HL-60/S4 treated with phorbol 12-myristate 13-acetate at 8.2 ng/mL for 4 days and 3 days (cell line): Measurements from ENCODE around the gene PSMG3.
"Not testable (repeated sequence)": the region's sequence is repeated elsewhere in the genome, so short reads cannot be mapped to it uniquely, and the experiment has no call there.

ENCODE experiments used
- in situ Hi-C: fragments of 300-500 bp; cut with MboI; formaldehyde crosslinking; loops from 2 replicates; pipeline ENCODE4 v1.15.0; 2022; ENCODE audit warnings: low sequenced_read_pairs

The PSMG3 gene

DNA sequence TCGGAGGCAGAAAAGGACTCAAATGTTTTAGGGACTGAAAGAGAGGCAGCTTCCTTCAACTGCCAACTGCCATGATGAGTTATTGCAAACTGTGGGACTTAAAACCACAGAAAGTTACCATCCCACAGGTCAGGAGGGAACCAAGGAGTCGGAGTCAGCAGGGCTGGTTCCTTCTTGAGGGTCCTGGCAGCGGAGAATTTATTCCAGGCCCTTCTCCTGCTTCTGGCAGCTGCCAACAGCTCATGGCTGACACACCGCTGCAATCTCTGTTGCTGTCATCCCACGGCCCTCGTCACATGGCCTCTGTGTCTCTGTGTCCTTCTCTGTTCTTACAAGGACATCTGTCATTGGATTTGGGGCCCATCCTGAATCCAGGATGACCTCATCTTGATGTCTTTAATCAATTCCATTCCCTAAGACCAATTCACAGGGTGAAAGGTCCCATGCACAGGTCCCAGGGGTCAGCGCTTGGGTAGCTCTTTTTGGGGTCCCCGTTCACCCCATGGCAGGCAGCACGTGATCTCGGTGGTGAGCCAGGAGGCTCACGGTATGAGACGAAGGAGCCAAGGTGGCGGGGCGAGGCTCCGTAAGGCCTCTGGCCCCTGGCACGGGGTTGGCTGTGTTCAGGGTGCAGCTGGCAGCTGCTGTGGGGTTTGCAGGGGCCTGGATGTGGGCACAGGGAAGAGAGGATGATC is 27.4 kb upstream of the PSMG3 start:
- in situ Hi-C loops: no loop called here

DNA sequence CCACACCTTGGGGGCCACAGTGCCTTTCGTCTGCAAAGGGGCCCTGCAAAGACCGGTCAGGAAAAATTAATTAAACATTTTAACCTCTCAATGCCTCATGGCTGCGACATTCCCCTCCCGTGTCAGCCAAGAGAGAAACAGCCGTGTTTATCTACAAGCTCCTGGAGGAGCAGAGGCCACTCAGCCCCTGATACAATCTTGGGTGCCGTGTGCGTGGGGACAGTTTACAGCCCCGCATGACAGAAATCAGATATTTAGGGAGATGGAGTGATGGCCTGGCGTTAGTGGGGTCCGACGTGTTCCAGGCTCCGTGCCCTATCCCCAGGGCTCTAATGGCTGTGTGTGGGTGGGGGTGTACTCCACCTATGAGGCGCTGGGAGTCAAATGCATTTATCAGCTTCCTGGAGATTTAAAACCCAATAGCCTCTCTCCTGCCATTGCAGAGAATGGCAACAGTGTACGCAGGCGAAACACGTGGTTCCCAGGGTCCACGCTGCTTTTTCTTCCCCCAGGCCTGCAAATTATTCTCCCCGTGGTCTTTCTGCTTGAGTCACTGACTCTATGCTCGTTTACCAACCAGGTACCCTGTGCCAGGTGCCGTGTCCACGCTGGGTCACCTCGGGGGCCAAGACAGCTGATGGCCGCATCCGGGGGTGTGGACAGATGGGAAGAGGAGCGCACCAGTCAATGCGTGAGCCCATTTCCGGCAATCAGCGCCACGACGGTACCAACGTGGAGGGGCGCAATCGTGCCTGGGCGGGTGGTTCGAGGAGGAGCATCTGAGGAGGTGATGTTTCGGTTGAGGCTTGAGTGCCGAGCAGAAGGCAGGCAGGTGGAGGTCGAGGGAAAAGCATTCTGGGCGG is 26.6 kb upstream of the PSMG3 start:
- in situ Hi-C loops: no loop called here

DNA sequence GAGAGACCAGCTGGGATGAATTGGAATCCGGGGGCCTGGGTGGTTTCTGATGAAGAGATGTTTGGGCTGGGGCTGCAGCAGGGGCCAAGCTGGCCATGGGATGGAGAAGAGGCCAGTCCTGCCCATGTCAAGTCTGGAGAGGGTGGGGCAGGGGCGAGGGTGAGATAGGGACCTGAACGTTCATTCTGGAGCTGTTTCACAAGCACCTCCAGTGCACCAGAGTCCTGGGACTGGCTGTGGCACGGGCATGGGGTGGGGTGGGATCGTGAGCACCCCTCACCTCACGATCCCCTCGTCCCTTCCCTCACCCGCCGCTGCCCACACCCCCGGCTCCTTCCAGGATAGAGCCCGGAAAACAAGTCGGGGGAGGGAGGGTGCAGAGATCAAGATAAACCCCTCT is 25.8 kb upstream of the PSMG3 start:
- in situ Hi-C loops: no loop called here

DNA sequence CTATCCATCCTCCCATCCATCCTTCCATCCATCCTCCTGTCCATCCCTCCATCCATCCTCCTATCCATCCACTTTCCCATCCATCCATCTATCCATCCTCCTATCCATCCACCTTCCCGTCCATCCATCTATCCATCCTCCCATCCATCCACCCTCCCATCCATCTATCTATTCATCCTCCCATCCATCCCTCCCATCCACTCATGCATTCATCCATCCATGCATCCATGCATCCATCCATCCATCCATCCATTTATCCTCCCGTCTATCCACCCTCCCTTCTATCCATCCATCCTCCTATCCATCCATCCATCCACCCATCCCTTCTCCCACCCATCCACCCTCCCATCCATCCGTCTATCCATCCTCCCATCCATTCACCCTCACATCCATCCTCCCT is 25.2 kb upstream of the PSMG3 start:
- in situ Hi-C loops: no loop called here

DNA sequence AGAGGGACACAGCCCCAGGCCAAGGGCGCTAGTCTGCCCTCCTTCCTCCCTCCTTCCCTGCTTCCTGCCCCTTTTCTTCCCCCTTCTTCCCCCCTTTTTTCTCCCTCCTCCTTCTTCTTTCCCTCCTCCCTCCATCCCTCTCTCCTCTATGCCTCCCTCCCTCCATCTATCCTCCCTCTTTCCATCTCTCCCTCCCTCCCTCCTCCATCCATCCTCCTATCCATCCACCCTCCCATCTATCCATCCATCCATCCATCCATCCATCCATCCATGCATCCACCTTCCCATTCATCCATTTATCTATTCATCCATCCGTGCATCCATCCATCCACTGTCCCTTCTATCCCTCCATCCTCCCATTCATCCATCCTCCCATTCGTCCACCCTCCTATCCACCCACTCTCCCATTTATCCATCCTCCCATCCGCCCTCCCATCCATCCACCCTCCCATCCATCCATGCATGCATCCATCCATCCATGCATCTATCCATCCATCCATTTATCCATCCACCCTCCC is 24.1 kb upstream of the PSMG3 start:
- in situ Hi-C loops: no loop called here

DNA sequence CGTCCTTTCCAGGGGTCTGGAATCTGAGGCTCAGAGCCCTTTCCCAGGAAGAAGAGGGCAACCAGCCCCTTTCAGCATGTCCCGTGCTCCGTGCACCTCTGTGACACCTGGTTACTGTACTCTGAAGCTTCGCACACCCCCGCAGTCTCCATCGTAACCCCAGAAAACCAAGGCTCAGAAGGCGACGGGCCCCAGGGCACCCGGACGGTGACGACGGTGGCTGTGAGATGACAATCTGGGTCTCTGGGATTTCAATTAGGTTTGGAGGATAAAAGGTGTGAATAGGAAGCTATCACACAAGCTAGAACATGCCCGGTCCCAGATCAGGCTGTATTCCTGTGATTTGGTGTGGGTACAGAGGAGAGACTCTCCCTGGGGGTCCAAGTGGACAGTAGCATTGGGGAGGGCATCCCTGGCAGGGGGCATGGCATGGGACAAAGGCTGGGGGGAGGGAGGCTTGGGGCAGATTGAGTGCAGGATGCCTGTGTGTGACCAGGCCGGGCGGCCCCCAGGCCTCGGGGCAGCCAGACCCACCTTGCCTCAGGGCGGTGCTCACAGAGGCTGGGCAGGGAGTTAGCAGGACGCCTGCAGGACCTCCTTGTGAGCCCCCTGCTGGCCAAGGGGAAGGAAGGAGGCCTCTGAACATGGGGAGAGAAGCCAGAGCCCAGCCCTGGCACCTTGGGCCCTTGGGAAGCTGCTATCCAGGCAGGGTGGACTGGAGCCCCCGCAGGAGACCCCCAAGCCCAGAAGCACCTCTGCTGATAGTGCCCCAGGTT is 23.4 kb upstream of the PSMG3 start:
- in situ Hi-C loops: no loop called here

DNA sequence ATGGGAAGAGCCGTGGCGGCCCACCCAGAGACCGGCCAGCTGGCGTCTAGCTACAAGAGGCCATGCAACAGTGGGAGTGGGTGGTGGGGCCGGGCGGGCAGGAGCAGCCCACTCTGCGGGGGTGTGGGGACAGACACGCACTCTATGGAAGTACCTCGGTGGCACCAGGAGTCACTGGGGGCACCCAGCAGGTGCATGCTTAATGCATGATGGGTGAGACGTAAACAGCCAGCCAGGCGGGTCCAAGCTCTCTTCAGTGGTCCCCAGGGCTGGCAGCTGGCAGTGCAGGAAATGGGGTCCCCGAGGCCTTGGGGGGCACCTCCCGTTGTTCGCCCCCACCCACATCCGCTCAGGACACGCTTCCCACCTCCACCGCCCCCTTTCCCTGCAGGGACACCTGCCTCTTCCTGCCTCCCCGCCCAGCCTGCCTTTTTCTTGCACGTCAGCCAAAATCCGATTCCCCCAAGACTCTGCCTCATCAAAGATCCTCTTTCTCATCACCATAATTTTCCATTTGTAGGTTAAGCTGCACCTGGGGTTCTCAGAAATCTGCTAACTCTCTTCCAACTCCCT is 22.6 kb upstream of the PSMG3 start:
- in situ Hi-C loops: no loop called here

DNA sequence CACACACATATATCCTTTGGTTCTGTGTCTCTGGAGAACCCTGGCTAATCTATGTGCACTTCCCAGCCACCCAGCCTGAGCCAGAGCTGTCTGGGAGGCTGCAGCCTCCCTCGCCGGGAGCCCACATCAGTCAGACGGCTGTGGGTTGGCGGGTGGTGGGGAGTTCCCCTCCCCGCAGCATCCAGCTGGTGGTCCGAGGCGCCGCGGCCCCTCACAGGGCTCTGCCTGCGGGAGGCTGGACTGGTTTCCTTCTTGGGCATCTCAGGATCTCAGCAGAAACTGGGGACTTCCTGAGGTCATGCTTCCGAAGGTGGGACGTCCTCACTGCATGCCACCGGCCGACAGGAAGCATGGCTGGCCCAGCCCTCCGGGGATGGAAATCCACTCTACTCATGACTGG is 22.0 kb upstream of the PSMG3 start:
- in situ Hi-C loops: no loop called here

DNA sequence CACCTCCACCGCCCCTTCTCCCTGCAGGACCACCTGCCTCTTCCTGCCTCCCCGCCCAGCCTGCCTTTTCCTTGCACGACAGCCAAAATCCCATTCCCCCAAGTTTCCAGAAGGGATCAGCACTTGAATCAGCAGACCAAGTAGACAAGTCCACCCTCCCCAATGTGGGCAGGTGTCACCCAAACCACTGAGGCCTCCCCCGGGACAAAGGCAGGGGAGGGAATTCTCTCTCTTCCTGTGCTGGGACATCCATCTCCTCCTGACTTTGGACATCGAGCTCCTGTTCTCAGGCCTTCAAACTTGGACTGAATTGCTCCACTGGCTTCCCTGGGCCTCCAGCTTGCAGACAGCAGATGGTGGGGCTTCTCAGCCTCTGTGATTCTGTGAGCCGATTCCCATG is 21.6 kb upstream of the PSMG3 start:
- in situ Hi-C loops: no loop called here

DNA sequence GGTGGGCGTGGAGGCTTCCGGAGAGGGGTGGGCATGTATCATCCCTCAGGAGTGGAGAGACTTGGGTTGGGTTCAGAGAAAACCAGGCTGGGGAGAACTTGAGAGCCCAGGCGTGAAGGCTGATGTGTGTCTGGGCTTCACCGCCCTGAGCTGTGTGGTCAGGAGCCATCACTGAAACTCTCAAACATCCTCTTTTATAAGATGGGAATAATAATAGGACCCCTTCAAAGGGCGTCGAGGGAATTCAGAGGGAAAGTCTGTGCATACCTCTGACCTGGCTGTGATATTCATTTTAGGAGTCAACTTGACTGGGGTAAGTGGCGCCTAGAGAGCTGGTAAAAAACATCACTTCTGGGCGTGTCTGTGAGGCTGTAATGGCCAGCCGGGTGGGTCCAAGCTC is 21.1 kb upstream of the PSMG3 start:
- in situ Hi-C loops: no loop called here

DNA sequence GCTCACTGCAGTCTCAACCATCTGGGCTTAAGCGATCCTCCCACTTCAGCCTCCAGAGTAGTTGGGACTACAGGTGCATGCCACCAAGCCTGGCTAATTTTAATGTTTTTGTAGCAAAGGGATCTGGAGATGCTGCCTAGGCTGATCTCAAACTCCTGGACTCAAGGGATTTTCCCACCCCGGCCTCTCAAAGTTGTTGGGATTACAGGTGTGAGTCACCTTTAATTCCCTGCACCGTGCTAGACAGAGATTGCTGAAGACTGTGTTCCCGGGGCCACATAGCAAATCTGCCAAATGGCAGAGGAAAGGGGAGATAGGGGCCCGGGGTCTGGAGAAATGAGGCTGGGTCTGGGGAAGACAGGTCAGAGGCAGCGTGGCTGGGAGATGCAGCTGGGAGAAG is 20.6 kb upstream of the PSMG3 start:
- in situ Hi-C loops: no loop called here

DNA sequence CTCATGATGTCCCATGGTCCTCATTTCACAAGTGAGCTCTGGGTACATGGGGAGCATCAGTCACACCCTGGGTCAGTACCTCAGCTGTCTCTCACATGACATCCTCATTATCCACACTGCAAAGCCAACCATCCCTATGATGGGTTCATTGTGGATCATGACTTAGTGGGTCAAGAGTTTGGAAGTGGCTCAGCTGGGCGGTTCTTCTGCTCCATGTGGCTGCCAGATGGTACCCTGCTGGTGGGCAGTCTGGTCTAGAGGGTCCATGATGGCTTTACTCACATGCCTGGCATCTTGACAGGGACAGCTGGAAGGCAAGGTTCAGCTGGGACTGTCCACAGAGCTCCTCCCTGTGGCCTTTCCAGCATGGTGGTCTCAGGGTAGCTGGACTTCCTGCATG is 19.1 kb upstream of the PSMG3 start:
- in situ Hi-C loops: no loop called here

DNA sequence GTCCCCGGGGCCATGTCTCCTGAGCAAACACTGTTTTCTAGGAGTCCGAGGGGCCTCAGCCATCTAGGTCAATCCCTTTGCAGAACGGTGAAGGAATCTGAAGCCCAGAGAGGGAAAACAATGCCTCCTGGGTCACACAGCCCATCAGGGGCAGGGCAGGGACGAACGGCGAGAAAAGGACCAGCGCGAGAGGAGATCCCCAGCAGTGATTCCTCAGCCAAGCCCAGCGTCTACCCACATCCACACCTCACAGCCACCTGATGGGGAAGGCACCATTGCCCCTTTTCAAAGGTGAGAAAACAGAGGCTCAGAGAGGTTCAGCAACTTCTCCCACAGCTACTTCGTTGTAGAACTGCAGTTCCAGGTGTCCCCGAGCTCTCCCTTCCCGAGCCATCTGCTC is 17.9 kb upstream of the PSMG3 start:
- in situ Hi-C loops: no loop called here

DNA sequence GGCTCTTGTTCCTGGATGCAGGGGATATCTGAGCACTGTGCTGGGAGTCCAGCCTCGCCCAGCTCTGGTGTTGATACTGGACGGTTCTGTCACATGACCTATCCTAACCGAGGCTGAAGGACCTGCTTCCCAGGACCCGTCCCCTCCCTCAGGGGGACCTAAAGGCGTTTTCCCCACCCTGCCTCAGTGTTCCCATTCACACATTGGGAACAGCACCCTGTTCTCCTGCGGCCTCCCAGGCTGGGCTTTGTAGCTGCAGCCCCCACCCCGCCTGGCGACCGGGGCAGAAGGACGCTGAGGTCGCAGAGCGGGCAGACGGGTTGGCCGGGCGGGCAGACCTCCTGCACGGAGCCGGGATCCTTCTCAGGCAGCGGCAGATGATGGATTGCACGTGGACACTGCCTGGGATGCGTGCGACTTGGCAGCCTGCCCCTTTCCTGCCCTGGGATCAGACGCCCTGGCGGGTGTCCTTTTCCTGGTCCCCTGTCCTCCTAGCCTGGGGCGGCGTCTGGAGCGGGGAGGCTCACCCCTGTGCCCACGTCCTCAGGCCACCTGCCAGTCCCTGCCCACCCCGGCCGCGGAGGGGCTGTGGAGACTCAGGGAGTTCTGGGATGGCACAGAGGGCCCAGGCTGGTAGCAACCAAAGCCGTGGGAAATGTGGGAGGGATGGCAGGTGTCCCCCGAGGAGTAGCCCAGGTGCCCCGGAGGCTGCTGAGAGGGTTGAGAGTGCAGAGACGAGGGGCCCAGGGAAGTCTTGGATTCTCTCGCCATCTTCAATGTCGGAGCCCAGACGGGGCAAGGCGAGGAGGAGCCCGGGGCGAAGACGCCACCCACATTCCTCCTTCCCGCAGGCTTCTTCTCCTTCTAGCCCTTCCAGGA is 17.2 kb upstream of the PSMG3 start:
- in situ Hi-C loops: no loop called here

DNA sequence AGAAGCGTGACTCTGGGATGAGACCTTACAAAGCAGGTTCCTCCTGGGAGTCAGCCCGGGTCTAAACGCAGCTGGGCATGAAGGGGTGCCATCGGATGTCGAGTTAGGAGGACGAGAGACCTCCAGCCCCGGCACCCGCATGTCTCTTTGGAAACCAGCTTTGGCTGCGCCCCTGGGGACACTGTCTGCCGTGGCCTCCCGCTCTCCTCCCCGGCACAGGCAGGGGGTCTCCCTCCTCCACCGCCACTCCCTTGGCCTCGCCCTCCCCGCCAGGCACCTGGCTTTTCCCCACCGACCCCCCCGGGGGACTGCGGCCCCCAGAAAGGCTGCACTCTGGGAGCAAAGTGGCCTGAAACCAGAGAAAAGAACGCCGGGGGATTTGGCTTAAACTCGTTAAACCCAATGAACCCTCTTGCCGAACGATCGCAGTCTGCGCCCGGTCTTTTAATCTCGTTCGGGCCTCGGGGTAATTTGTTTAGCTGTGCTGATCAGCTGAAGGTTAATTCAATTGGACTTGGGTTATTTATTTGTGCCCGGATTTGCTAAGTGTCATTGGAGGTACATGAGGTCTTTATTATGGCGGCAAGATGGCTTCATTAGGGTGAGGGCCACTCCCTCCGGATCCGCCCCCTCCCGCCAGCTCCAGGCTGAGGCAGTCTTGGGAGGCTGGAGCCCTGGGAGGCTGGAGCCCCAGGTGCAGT is 16.4 kb upstream of the PSMG3 start:
- in situ Hi-C loops: no loop called here

DNA sequence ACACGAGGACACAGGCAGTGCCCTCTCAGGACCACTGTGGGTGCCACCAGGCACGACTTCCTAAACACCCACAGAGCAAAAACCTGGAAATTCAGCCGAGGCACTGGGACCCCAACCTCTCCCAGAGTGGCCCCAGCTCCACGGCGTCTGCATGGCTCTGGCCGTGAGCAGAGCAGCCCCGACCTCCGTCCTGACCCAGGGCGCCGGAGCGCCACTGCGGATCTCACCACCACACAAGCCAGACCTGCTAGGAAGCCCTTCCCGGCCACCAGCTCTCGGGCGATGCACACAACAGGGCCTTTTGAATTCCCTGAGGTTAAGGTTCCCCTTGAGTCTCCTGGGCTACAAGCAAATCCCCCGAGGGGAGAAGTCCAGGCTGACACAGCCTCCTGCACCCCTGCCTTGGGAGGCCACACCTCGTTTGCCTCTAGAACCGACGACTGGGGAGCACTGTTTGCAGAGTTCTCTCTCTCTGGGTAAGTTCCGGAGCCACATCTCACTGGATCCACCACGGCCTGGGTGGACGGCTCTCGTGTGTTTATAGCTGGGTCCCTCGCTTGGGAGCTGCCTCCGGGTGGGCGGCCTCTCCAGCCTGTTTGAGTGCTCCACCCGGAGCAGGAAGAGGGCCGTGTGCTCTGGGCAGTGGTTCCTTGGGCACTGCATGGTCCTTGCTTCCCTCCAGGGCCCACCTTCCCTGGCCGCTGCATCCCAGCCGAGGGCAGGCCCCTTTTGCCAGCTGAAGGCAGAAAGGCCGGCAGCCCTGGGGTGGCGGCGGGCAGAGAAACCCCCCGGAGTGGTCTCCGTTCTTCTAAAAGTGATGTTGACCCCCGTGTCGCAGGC is 15.5 kb upstream of the PSMG3 start:
- in situ Hi-C loops: no loop called here

DNA sequence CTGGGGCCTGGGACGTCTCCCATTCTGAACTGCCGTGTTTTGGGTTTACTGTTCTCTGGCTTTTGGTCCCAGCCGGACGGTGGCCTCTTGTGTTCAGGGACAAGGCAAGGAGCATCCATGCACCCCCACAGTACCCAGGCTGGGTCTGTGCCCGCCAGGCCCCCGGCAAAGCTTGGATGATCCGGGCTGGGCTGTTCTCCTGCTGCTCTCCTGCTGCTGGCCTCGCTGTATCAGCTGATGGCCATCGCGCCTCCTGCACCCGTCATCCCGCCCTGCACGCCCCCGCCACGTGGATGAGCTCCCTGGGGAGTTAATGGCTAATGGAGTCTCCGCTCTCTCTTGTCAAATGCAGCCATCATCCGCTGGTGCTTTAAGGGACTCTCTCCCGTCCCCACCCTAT is 14.9 kb upstream of the PSMG3 start:
- in situ Hi-C loops: no loop called here

DNA sequence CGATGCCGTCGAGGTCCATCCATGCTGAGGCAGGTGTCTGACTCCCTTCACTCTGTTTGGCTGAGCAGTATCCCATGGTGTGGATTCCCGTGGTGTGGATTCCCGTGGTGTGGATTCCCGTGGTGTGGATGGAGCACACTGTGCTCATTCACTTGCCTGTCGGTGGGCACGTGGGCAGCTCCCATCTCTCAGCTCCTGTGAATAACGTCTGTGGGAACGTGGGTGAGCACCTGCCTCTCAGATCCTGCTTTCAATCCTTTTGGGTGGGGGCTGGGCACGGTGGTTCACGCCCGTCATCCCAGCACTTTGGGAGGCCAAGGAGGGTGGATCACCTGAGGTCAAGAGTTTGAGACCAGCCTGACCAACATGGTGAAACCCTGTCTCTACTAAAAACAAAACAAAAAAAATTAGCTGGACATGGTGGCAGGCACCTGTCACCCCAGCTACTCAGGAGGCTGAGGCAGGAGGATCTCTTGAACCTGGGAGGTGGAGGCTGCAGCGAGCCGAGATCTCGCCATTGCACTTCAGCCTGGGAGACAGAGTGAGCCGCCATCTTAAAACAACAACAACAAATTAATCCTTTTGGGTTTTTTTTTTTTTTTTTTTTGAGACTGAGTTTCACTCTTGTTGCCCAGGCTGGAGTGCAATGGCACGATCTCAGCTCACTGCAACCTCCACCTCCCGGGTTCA is 13.6 kb upstream of the PSMG3 start:
- in situ Hi-C loops: not testable (repeated sequence)
